Measurements from ENCODE around the gene DENND2A. TPM values are rescaled to one million over a fixed set of nuclear protein-coding genes. Genes with fewer than 3 reads are reported as not detected.

Gene DENND2A
- total and polyA plus RNA-seq, 2 experiments from 2014 or later = 6.7 to 8.4 TPM

DNA sequence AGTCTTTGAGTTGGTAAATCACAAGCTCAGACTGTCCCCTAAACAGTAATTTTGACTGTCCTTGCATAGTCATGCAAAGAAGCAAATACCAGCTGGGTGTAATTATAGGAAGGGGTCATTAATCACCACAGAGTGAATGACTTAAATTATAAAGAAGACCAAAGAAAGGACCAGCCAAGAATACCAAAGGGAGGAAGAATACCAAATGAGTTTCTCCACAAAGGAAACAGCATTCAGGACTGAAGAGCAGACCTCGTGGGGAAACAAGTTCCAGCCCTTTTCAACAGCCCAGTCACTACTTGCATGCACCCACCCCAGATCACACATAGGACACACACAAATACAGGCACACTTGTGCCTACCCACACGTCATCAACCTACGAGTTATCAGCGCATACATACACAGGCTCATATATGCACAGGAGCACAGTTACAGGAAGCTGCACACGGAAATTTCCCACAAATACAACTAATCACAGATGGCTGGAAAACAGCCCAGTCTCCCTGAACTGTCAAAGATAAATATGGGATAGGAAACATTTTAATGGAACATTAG, 77.6 kb downstream of the DENND2A start:
- no peak overlapping the region for H3K4me3 ChIP-seq
- H3K79me2 ChIP-seq = no peaks in the 10 kb centered on the region
- H3K36me3 ChIP-seq (replicated peaks; ENCODE audit: insufficient read depth, low read depth) = no peaks in the 10 kb centered on the region
- H3K27me3 ChIP-seq = no peaks in the 10 kb centered on the region
- no peaks in the 10 kb centered on the region for H3K9me2 ChIP-seq (replicated peaks; ENCODE audit: insufficient read depth)
- H3K27ac ChIP-seq = no peak overlapping the region
- no peak overlapping the region for H3K4me2 ChIP-seq
- no peaks in the 10 kb centered on the region for H4K20me1 ChIP-seq (ENCODE audit: insufficient read depth, poor library complexity, severe bottlenecking)
- H2AFZ ChIP-seq = no peak overlapping the region
- H3K9me3 ChIP-seq (ENCODE audit: low read depth) = no peaks in the 10 kb centered on the region
- 70% methylated on average over 5 of the region's 5 CpGs for WGBS (ENCODE audit: low lambda C conversion rate, missing lambda C conversion rate)
- TF ChIP-seq EZH2 (IDR thresholded peaks at IDR 0.05; ENCODE audit: borderline replicate concordance) = no peak
- TF ChIP-seq, protein P1, sequence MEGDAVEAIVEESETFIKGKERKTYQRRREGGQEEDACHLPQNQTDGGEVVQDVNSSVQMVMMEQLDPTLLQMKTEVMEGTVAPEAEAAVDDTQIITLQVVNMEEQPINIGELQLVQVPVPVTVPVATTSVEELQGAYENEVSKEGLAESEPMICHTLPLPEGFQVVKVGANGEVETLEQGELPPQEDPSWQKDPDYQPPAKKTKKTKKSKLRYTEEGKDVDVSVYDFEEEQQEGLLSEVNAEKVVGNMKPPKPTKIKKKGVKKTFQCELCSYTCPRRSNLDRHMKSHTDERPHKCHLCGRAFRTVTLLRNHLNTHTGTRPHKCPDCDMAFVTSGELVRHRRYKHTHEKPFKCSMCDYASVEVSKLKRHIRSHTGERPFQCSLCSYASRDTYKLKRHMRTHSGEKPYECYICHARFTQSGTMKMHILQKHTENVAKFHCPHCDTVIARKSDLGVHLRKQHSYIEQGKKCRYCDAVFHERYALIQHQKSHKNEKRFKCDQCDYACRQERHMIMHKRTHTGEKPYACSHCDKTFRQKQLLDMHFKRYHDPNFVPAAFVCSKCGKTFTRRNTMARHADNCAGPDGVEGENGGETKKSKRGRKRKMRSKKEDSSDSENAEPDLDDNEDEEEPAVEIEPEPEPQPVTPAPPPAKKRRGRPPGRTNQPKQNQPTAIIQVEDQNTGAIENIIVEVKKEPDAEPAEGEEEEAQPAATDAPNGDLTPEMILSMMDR (IDR thresholded peaks at IDR 0.05; ENCODE audit: poor library complexity) = no peak
- no peak for TF ChIP-seq EZH2phosphoT487 (IDR thresholded peaks at IDR 0.05; ENCODE audit: low read depth, severe bottlenecking, unreplicated experiment)
- peaks cover 5% of the 10 kb centered on the region for H3K4me1 ChIP-seq (ENCODE audit: insufficient read depth)
- no peak for DNase-seq (ENCODE audit: low spot score)

DNA sequence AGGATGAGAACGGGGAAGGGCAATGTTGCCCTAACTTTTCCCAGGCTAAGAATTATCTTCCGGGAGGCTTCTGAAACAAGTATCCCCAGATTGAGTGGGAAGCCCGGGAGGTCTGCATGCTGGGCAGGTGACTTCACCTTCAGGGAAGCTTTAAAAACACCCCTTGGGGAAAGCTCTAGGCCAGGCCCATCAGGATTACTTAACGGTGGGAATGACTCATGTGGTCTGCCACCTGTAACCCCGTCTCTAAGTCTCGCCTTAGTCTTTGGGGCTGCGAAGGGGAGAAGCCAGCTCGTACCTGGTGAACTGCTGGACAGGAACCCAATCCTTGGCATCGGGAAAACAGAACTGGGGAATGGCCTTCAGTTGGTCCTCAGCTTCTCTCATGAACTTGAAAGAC, 81.2 kb downstream of the DENND2A start:
- Histone ChIP-seq H3K9me2 (replicated peaks; ENCODE audit: insufficient read depth) (no peaks in the 10 kb centered on the region), H3K27ac (no peak overlapping the region), H4K20me1 (ENCODE audit: insufficient read depth, poor library complexity, severe bottlenecking) (no peaks in the 10 kb centered on the region), H3K36me3 (replicated peaks; ENCODE audit: insufficient read depth, low read depth) (no peaks in the 10 kb centered on the region), H3K4me2 (no peak overlapping the region), H3K79me2 (no peaks in the 10 kb centered on the region), H3K4me1 (ENCODE audit: insufficient read depth) (no peaks in the 10 kb centered on the region), H3K27me3 (no peaks in the 10 kb centered on the region), H3K4me3 (no peak overlapping the region), H2AFZ (no peak overlapping the region), H3K9me3 (ENCODE audit: low read depth) (no peaks in the 10 kb centered on the region)
- DNase-seq (ENCODE audit: low spot score) = no peak
- TF ChIP-seq EZH2 (IDR thresholded peaks at IDR 0.05; ENCODE audit: borderline replicate concordance) = no peak
- TF ChIP-seq EZH2phosphoT487 (IDR thresholded peaks at IDR 0.05; ENCODE audit: low read depth, severe bottlenecking, unreplicated experiment) = no peak
- TF ChIP-seq, protein P1 (IDR thresholded peaks at IDR 0.05; ENCODE audit: poor library complexity) = no peak
- 76% methylated on average over 9 of the region's 9 CpGs for WGBS (ENCODE audit: low lambda C conversion rate, missing lambda C conversion rate)

DNA sequence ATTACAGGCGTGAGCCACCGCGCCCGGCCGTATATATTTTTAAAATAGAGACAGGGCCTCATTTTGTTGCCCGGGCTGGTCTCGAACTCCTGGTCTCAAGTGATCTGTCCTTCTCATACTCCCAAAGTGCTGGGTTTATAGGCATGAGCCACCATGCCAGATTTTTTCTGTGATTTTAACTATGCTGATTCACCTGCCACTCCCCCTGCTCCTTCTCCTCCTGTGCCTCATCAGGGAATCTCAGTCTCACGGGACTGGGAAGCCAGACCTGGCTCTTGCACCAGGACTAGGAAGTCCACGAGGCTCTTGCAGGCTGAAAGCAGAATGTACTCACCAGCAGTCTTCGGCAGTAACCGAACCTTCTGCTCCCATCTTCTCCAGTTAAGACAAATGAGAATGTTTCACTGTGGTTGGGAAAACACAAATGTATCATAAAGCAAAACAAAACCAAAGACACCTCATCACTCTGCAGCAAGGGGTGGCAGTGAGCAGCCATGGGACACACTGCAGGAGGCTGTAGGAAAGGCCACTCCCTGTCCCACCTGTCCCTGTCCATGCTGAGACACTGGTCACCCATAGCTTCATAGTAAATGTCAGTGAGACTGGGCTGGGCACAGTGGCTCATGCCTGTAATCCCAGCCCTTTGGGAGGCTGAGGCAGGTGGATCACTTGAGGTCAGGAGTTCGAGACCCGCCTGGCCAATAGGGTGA, 82.6 kb downstream of the DENND2A start:
- H3K27me3 ChIP-seq = no peaks in the 10 kb centered on the region
- 95% methylated on average over 13 of the region's 13 CpGs for WGBS (ENCODE audit: low lambda C conversion rate, missing lambda C conversion rate)

More for the DNA sequence above, 82.6 kb downstream of the DENND2A start:
- H4K20me1 ChIP-seq (ENCODE audit: insufficient read depth, poor library complexity, severe bottlenecking) = no peaks in the 10 kb centered on the region
- no peak for DNase-seq (ENCODE audit: low spot score)
- no peaks in the 10 kb centered on the region for H3K9me2 ChIP-seq (replicated peaks; ENCODE audit: insufficient read depth)
- no peak overlapping the region for H3K27ac ChIP-seq
- H3K36me3 ChIP-seq (replicated peaks; ENCODE audit: insufficient read depth, low read depth) = no peaks in the 10 kb centered on the region
- H3K4me3 ChIP-seq = no peak overlapping the region
- TF ChIP-seq EZH2phosphoT487 (IDR thresholded peaks at IDR 0.05; ENCODE audit: low read depth, severe bottlenecking, unreplicated experiment) (no peak), EZH2 (IDR thresholded peaks at IDR 0.05; ENCODE audit: borderline replicate concordance) (no peak)
- TF ChIP-seq, protein P1 (IDR thresholded peaks at IDR 0.05; ENCODE audit: poor library complexity) = no peak
- no peak overlapping the region for H3K4me2 ChIP-seq
- H3K4me1 ChIP-seq (ENCODE audit: insufficient read depth) = no peaks in the 10 kb centered on the region
- H3K9me3 ChIP-seq (ENCODE audit: low read depth) = no peaks in the 10 kb centered on the region
- H2AFZ ChIP-seq = no peak overlapping the region
- no peaks in the 10 kb centered on the region for H3K79me2 ChIP-seq

Measured in hepatocyte (in vitro differentiated cells).